Lower leg skin (tissue), 3 donors: ENCODE data around the gene CAMK2B.

Experiments
- CTCF ChIP-seq, 3 donors: fragments of 450-650 bp; IDR thresholded peaks; one replicate each; pipeline ENCODE4 v1.5.1; 2016; ENCODE audit warnings: antibody characterized with exemption in 3 of 3, mild to moderate bottlenecking in 3 of 3, moderate library complexity in 2 of 3
- POLR2A ChIP-seq, 2 donors: fragments of 450-650 bp; IDR thresholded peaks; one replicate each; pipeline ENCODE4 v1.6.1; 2016 to 2017; ENCODE audit warnings: antibody characterized with exemption in 2 of 2, mild to moderate bottlenecking in 1 of 2, moderate library complexity in 1 of 2

- TF ChIP-seq POLR2A (IDR thresholded peaks at IDR 0.05) (no peak), CTCF (IDR thresholded peaks at IDR 0.05) (no peak)
Measured at GRCh38 chr7:44236333-44236728, 89.1 kb downstream of the CAMK2B start.
